Keratinocyte (primary cell): Measurements from ENCODE around the gene KRTAP3-3. TPM values are rescaled to one million over a fixed set of nuclear protein-coding genes. Genes with fewer than 3 reads are reported as not detected.

ENCODE experiments used
- DNase-seq: peaks from one replicate; pipeline ENCODE4 v3.0.0-alpha.2; 2011; ENCODE audit warnings: low read depth, missing footprints, low spot score
- FAIRE-seq: peaks from 2 replicates; lab custom pipeline; 2011; peaks lifted over from hg19 to GRCh38; lab: Jason Lieb, UNC
- H2AFZ ChIP-seq: 2 replicates; pipeline ENCODE4 v1.6.0; 2012; ENCODE audit warnings: low read length, control low read depth, inconsistent platforms; ENCODE audit not compliant: control insufficient read depth
- H3K27ac ChIP-seq: 2 replicates; pipeline ENCODE4 v1.5.1; 2011; ENCODE audit warnings: low read length; ENCODE audit not compliant: control insufficient read depth, insufficient read depth
- H3K27me3 ChIP-seq: 3 replicates; pipeline ENCODE4 v1.6.0; 2011; ENCODE audit warnings: low read length; ENCODE audit not compliant: control insufficient read depth, insufficient read depth; ENCODE audit errors: extremely low read depth
- H3K36me3 ChIP-seq, 2 experiments: 2 replicates in 1 of 2; 3 replicates in 1 of 2; pipeline ENCODE4 v1.5.1; 2011; ENCODE audit warnings: low read length in 2 of 2, mild to moderate bottlenecking in 1 of 2; ENCODE audit not compliant: control insufficient read depth in 2 of 2, insufficient read depth in 2 of 2; ENCODE audit errors: extremely low read depth in 1 of 2
- H3K4me1 ChIP-seq: 3 replicates; pipeline ENCODE4 v1.5.1; 2011; ENCODE audit warnings: low read length; ENCODE audit not compliant: control insufficient read depth, insufficient read depth; ENCODE audit errors: extremely low read depth
- H3K4me2 ChIP-seq: 3 replicates; pipeline ENCODE4 v1.6.0; 2011; ENCODE audit warnings: low read depth, low read length; ENCODE audit not compliant: control insufficient read depth, insufficient read depth; ENCODE audit errors: extremely low read depth
- H3K4me3 ChIP-seq, 3 experiments: fragments of 200-600 bp in 1 of 3; sonication (generic) in 1 of 3; 2 replicates in 2 of 3; 3 replicates in 1 of 3; pipeline ENCODE4 v1.5.1; 2011 to 2016; ENCODE audit warnings: low read length in 3 of 3, mild to moderate bottlenecking in 3 of 3, control low read depth in 2 of 3, inconsistent platforms in 1 of 3, low read depth in 1 of 3, mixed read lengths in 1 of 3, mixed run types in 1 of 3, moderate library complexity in 1 of 3; ENCODE audit not compliant: control insufficient read depth in 2 of 3, insufficient read depth in 2 of 3; ENCODE audit errors: extremely low read depth in 1 of 3
- H3K79me2 ChIP-seq: 2 replicates; pipeline ENCODE4 v1.6.0; 2012; ENCODE audit warnings: low read length; ENCODE audit not compliant: control insufficient read depth, insufficient read depth
- H3K9ac ChIP-seq: 3 replicates; pipeline ENCODE4 v1.6.0; 2011; ENCODE audit warnings: low read length; ENCODE audit not compliant: control insufficient read depth, insufficient read depth; ENCODE audit errors: extremely low read depth
- H3K9me1 ChIP-seq: 3 replicates; pipeline ENCODE4 v1.6.0; 2011; ENCODE audit warnings: low read length; ENCODE audit not compliant: control insufficient read depth, insufficient read depth; ENCODE audit errors: extremely low read depth
- H3K9me3 ChIP-seq: 2 replicates; pipeline ENCODE4 v1.5.1; 2012; ENCODE audit warnings: low read depth, low read length; ENCODE audit not compliant: control insufficient read depth
- H4K20me1 ChIP-seq: 3 replicates; pipeline ENCODE4 v1.6.0; 2011; ENCODE audit warnings: low read length; ENCODE audit not compliant: control insufficient read depth, insufficient read depth; ENCODE audit errors: extremely low read depth
- CTCF ChIP-seq, 3 experiments: IDR thresholded peaks in 1 of 3; conservative IDR thresholded peaks in 1 of 3; optimal IDR thresholded peaks in 1 of 3; 2 replicates in 2 of 3; 3 replicates in 1 of 3; pipeline versions ENCODE3 to v1.5.1; 2011; ENCODE audit warnings: low read length in 3 of 3, mild to moderate bottlenecking in 3 of 3, moderate library complexity in 2 of 3, control low read depth in 1 of 3, inconsistent platforms in 1 of 3; ENCODE audit not compliant: insufficient read depth in 2 of 3; ENCODE audit errors: extremely low read depth in 1 of 3
- EZH2 ChIP-seq: IDR thresholded peaks from one replicate; pipeline ENCODE4 v1.6.1; 2012; ENCODE audit warnings: inconsistent platforms, mild to moderate bottlenecking, low read length, moderate library complexity
- dilution Hi-C: fragments of 300-500 bp; cut with MboI; formaldehyde crosslinking; loops from one replicate; pipeline ENCODE4 v1.7.0; 2020; ENCODE audit warnings: low sequenced_read_pairs; ENCODE audit not compliant: extremely low pct_ligation_motif_present
- polyA plus RNA-seq, 5 experiments: library from polyadenylated mRNA; depleted of rRNA in 3 of 5; stranded (reverse) in 3 of 5; stranded (forward) in 1 of 5; unstranded in 1 of 5; fragments of >200 nt; gene quantifications; 1 replicate in 1 of 5; 2 replicates in 3 of 5; 3 replicates in 1 of 5; pipeline versions ENCODE4 v1.2.1 to v1.2.3, GENCODE V29; 2011 to 2012; ENCODE audit warnings: missing spikeins in 2 of 5, low read depth in 1 of 5, low replicate concordance in 1 of 5

Gene KRTAP3-3
- polyA plus RNA-seq, 1 donor (not counting 4 experiments of a cell fraction or from before 2014, with no cell fraction given) = not detected

- DNase-seq = no peak
- H3K27me3 ChIP-seq = no peaks in the 10 kb centered on the region
- H3K36me3 ChIP-seq = no peaks in the 10 kb centered on the region
- dilution Hi-C loops = no loop called here
- H3K4me2 ChIP-seq = no peak within 1 kb of the TSS
- H4K20me1 ChIP-seq = no peaks in the 10 kb centered on the region
- no peak within 1 kb of the TSS for H2AFZ ChIP-seq
- no peaks in the 10 kb centered on the region for H3K9me1 ChIP-seq
- H3K9me3 ChIP-seq = no peaks in the 10 kb centered on the region
- no peak within 1 kb of the TSS for H3K4me3 ChIP-seq
- no peaks in the 10 kb centered on the region for H3K79me2 ChIP-seq
- no peak for TF ChIP-seq CTCF (optimal IDR thresholded peaks at IDR 0.05 in 1 of 3, IDR thresholded peaks at IDR 0.05 in 1 of 3, conservative IDR thresholded peaks at IDR 0.05 in 1 of 3; ENCODE audit: extremely low read depth in 1 of 3, insufficient read depth in 2 of 3, low read length in 3 of 3)
- TF ChIP-seq EZH2 = no peak
- peaks cover 7% of the 10 kb centered on the region for H3K4me1 ChIP-seq
- no peak within 1 kb of the TSS for H3K27ac ChIP-seq
- no peak within 1 kb of the TSS for H3K9ac ChIP-seq
- FAIRE-seq = no peak
These were observed 35.8 kb upstream of the KRTAP3-3 start, which contains the start of gene KRTAP1-4 for GRCh38 chr17:41029633-41030245. KRTAP1-4 (minus strand) TSS chr17:41030195; CDS start chr17:41030078, 117 bp downstream.

GRCh38 chr17:41026715-41027471, 32.9 kb upstream of the KRTAP3-3 start, which contains the start of gene KRTAP1-5:
KRTAP1-5 (minus strand) TSS chr17:41027208; CDS start chr17:41027155, 53 bp downstream.
- H3K36me3 ChIP-seq = no peaks in the 10 kb centered on the region
- DNase-seq (no peak), FAIRE-seq (peak; percentile 70)
- no peaks in the 10 kb centered on the region for H3K27me3 ChIP-seq
- peaks cover 7% of the 10 kb centered on the region for H3K4me1 ChIP-seq
- H3K9me1 ChIP-seq = no peaks in the 10 kb centered on the region
- H3K4me2 ChIP-seq = peak within 1 kb of the TSS; percentile 48
- H3K9me3 ChIP-seq = no peaks in the 10 kb centered on the region
- no peak for TF ChIP-seq EZH2
- no peak for TF ChIP-seq CTCF (optimal IDR thresholded peaks at IDR 0.05 in 1 of 3, IDR thresholded peaks at IDR 0.05 in 1 of 3, conservative IDR thresholded peaks at IDR 0.05 in 1 of 3; ENCODE audit: extremely low read depth in 1 of 3, insufficient read depth in 2 of 3, low read length in 3 of 3)
- no peak within 1 kb of the TSS for H3K4me3 ChIP-seq
- peak within 1 kb of the TSS; percentile 40 for H2AFZ ChIP-seq
- H4K20me1 ChIP-seq = no peaks in the 10 kb centered on the region
- no peak within 1 kb of the TSS for H3K9ac ChIP-seq
- H3K27ac ChIP-seq = no peak within 1 kb of the TSS
- no peaks in the 10 kb centered on the region for H3K79me2 ChIP-seq
- dilution Hi-C loops = no loop called here
